Measurements from ENCODE around the gene SGCD.

The SGCD gene

GRCh38 chr5:156774273-156774672 lies 447.3 kb downstream of the SGCD start:
- no peak overlapping the region for H4K5ac ChIP-seq (ENCODE audit: low read length)
- no peak overlapping the region for H3K27ac ChIP-seq (ENCODE audit: low read depth, low read length)
- no peaks in the 10 kb centered on the region for H3K79me1 ChIP-seq (ENCODE audit: low read length)
- no peak overlapping the region for H2AK5ac ChIP-seq (ENCODE audit: low read length)
- H3K9ac ChIP-seq (ENCODE audit: low read length) = no peak overlapping the region
- no peak overlapping the region for H3K4me2 ChIP-seq (ENCODE audit: low read length)
- H2BK5ac ChIP-seq (ENCODE audit: low read length) = no peak overlapping the region
- no CpG with 5 or more reads among the region's 2 CpGs for WGBS (ENCODE audit: extremely low coverage, insufficient coverage, low lambda C conversion rate)
- H3K27me3 ChIP-seq (ENCODE audit: insufficient read depth, low read length, poor library complexity) = no peaks in the 10 kb centered on the region
- H3K36me3 ChIP-seq (ENCODE audit: control insufficient read depth, insufficient read depth, low read length) = no peaks in the 10 kb centered on the region
- no peak overlapping the region for H3K23ac ChIP-seq (ENCODE audit: low read length)
- no peak overlapping the region for H2BK120ac ChIP-seq (ENCODE audit: low read depth, low read length)
- H3K18ac ChIP-seq (ENCODE audit: low read length) = no peak overlapping the region
- DNase-seq = no peak
- no peak overlapping the region for H2BK15ac ChIP-seq (replicated peaks; ENCODE audit: low read depth)
- H3K79me2 ChIP-seq (ENCODE audit: control insufficient read depth, insufficient read depth, low read length) = no peaks in the 10 kb centered on the region
- no peak overlapping the region for H4K8ac ChIP-seq (ENCODE audit: low read depth, low read length)
- no peak overlapping the region for H3K4ac ChIP-seq (ENCODE audit: low read depth, low read length)
- H3K56ac ChIP-seq (ENCODE audit: low read length) = no peak overlapping the region
- no peak overlapping the region for H3K4me3 ChIP-seq (ENCODE audit: low read length)
- H3K4me1 ChIP-seq (ENCODE audit: control insufficient read depth, low read depth, low read length) = no peaks in the 10 kb centered on the region

GRCh38 chr5:156778139-156778706 lies 451.3 kb downstream of the SGCD start:
- DNase-seq = no peak
- Histone ChIP-seq H3K36me3 (ENCODE audit: control insufficient read depth, insufficient read depth, low read length) (no peaks in the 10 kb centered on the region), H3K4ac (ENCODE audit: low read depth, low read length) (no peak overlapping the region), H3K27ac (ENCODE audit: low read depth, low read length) (no peak overlapping the region), H2BK120ac (ENCODE audit: low read depth, low read length) (no peak overlapping the region), H4K5ac (ENCODE audit: low read length) (no peak overlapping the region), H3K18ac (ENCODE audit: low read length) (no peak overlapping the region), H3K4me2 (ENCODE audit: low read length) (no peak overlapping the region), H2BK5ac (ENCODE audit: low read length) (no peak overlapping the region), H3K9ac (ENCODE audit: low read length) (no peak overlapping the region), H2AK5ac (ENCODE audit: low read length) (no peak overlapping the region), H3K27me3 (ENCODE audit: insufficient read depth, low read length, poor library complexity) (no peaks in the 10 kb centered on the region), H3K79me1 (ENCODE audit: low read length) (no peaks in the 10 kb centered on the region), H3K4me3 (ENCODE audit: low read length) (no peak overlapping the region), H3K4me1 (ENCODE audit: control insufficient read depth, low read depth, low read length) (no peaks in the 10 kb centered on the region), H3K56ac (ENCODE audit: low read length) (no peak overlapping the region), H3K79me2 (ENCODE audit: control insufficient read depth, insufficient read depth, low read length) (no peaks in the 10 kb centered on the region), H4K8ac (ENCODE audit: low read depth, low read length) (no peak overlapping the region), H2BK15ac (replicated peaks; ENCODE audit: low read depth) (no peak overlapping the region), H3K23ac (ENCODE audit: low read length) (no peak overlapping the region)
- WGBS (ENCODE audit: extremely low coverage, insufficient coverage, low lambda C conversion rate) = no CpG with 5 or more reads among the region's 1 CpG

- no peak overlapping the region for H2BK5ac ChIP-seq (ENCODE audit: low read length)
- no peaks in the 10 kb centered on the region for H3K79me2 ChIP-seq (ENCODE audit: control insufficient read depth, insufficient read depth, low read length)
- no peaks in the 10 kb centered on the region for H3K36me3 ChIP-seq (ENCODE audit: control insufficient read depth, insufficient read depth, low read length)
- no CpG with 5 or more reads among the region's 2 CpGs for WGBS (ENCODE audit: extremely low coverage, insufficient coverage, low lambda C conversion rate)
- no peak overlapping the region for H3K27ac ChIP-seq (ENCODE audit: low read depth, low read length)
- H3K27me3 ChIP-seq (ENCODE audit: insufficient read depth, low read length, poor library complexity) = no peaks in the 10 kb centered on the region
- no peak overlapping the region for H3K4me2 ChIP-seq (ENCODE audit: low read length)
- H3K4me1 ChIP-seq (ENCODE audit: control insufficient read depth, low read depth, low read length) = no peaks in the 10 kb centered on the region
- no peak for DNase-seq
- no peak overlapping the region for H2BK120ac ChIP-seq (ENCODE audit: low read depth, low read length)
- H3K4me3 ChIP-seq (ENCODE audit: low read length) = no peak overlapping the region
- H2AK5ac ChIP-seq (ENCODE audit: low read length) = no peak overlapping the region
- no peak overlapping the region for H4K8ac ChIP-seq (ENCODE audit: low read depth, low read length)
- no peak overlapping the region for H4K5ac ChIP-seq (ENCODE audit: low read length)
- H3K79me1 ChIP-seq (ENCODE audit: low read length) = no peaks in the 10 kb centered on the region
- no peak overlapping the region for H2BK15ac ChIP-seq (replicated peaks; ENCODE audit: low read depth)
- no peak overlapping the region for H3K4ac ChIP-seq (ENCODE audit: low read depth, low read length)
- H3K18ac ChIP-seq (ENCODE audit: low read length) = no peak overlapping the region
- H3K23ac ChIP-seq (ENCODE audit: low read length) = no peak overlapping the region
- H3K9ac ChIP-seq (ENCODE audit: low read length) = no peak overlapping the region
- no peak overlapping the region for H3K56ac ChIP-seq (ENCODE audit: low read length)
Observed at GRCh38 chr5:156778752-156779151, 451.8 kb downstream of the SGCD start.

- WGBS (ENCODE audit: extremely low coverage, insufficient coverage, low lambda C conversion rate) = no CpG with 5 or more reads among the region's 4 CpGs
Observed at GRCh38 chr5:156779436-156779835, 452.5 kb downstream of the SGCD start.

GRCh38 chr5:156783092-156783491 lies 456.1 kb downstream of the SGCD start:
- H4K8ac ChIP-seq (ENCODE audit: low read depth, low read length) = no peak overlapping the region
- no peaks in the 10 kb centered on the region for H3K79me1 ChIP-seq (ENCODE audit: low read length)
- H3K4me3 ChIP-seq (ENCODE audit: low read length) = no peak overlapping the region
- H3K27me3 ChIP-seq (ENCODE audit: insufficient read depth, low read length, poor library complexity) = no peaks in the 10 kb centered on the region
- H2AK5ac ChIP-seq (ENCODE audit: low read length) = no peak overlapping the region
- H4K5ac ChIP-seq (ENCODE audit: low read length) = no peak overlapping the region
- H3K9ac ChIP-seq (ENCODE audit: low read length) = no peak overlapping the region
- H3K56ac ChIP-seq (ENCODE audit: low read length) = no peak overlapping the region
- H3K4me1 ChIP-seq (ENCODE audit: control insufficient read depth, low read depth, low read length) = no peaks in the 10 kb centered on the region
- no peak overlapping the region for H3K4me2 ChIP-seq (ENCODE audit: low read length)
- H3K23ac ChIP-seq (ENCODE audit: low read length) = no peak overlapping the region
- no peak overlapping the region for H3K27ac ChIP-seq (ENCODE audit: low read depth, low read length)
- H3K79me2 ChIP-seq (ENCODE audit: control insufficient read depth, insufficient read depth, low read length) = no peaks in the 10 kb centered on the region
- H2BK5ac ChIP-seq (ENCODE audit: low read length) = no peak overlapping the region
- H3K4ac ChIP-seq (ENCODE audit: low read depth, low read length) = no peak overlapping the region
- no peaks in the 10 kb centered on the region for H3K36me3 ChIP-seq (ENCODE audit: control insufficient read depth, insufficient read depth, low read length)
- no CpG with 5 or more reads among the region's 5 CpGs for WGBS (ENCODE audit: extremely low coverage, insufficient coverage, low lambda C conversion rate)
- no peak for DNase-seq
- H3K18ac ChIP-seq (ENCODE audit: low read length) = no peak overlapping the region
- H2BK15ac ChIP-seq (replicated peaks; ENCODE audit: low read depth) = no peak overlapping the region
- H2BK120ac ChIP-seq (ENCODE audit: low read depth, low read length) = no peak overlapping the region

More at GRCh38 chr5:156779436-156779835, 452.5 kb downstream of the SGCD start:
- no peak overlapping the region for H4K5ac ChIP-seq (ENCODE audit: low read length)
- H2BK5ac ChIP-seq (ENCODE audit: low read length) = no peak overlapping the region
- H3K4me3 ChIP-seq (ENCODE audit: low read length) = no peak overlapping the region
- no peak overlapping the region for H3K23ac ChIP-seq (ENCODE audit: low read length)
- no peak overlapping the region for H3K56ac ChIP-seq (ENCODE audit: low read length)
- H3K4ac ChIP-seq (ENCODE audit: low read depth, low read length) = no peak overlapping the region
- no peak overlapping the region for H2BK15ac ChIP-seq (replicated peaks; ENCODE audit: low read depth)
- no peak for DNase-seq
- H3K79me2 ChIP-seq (ENCODE audit: control insufficient read depth, insufficient read depth, low read length) = no peaks in the 10 kb centered on the region
- H4K8ac ChIP-seq (ENCODE audit: low read depth, low read length) = no peak overlapping the region
- H3K9ac ChIP-seq (ENCODE audit: low read length) = no peak overlapping the region
- no peak overlapping the region for H2AK5ac ChIP-seq (ENCODE audit: low read length)
- H3K18ac ChIP-seq (ENCODE audit: low read length) = no peak overlapping the region
- no peaks in the 10 kb centered on the region for H3K27me3 ChIP-seq (ENCODE audit: insufficient read depth, low read length, poor library complexity)
- no peak overlapping the region for H3K27ac ChIP-seq (ENCODE audit: low read depth, low read length)
- H3K4me2 ChIP-seq (ENCODE audit: low read length) = no peak overlapping the region
- H2BK120ac ChIP-seq (ENCODE audit: low read depth, low read length) = no peak overlapping the region
- H3K4me1 ChIP-seq (ENCODE audit: control insufficient read depth, low read depth, low read length) = no peaks in the 10 kb centered on the region
- H3K79me1 ChIP-seq (ENCODE audit: low read length) = no peaks in the 10 kb centered on the region
- no peaks in the 10 kb centered on the region for H3K36me3 ChIP-seq (ENCODE audit: control insufficient read depth, insufficient read depth, low read length)

- H2BK15ac ChIP-seq (replicated peaks; ENCODE audit: low read depth) = no peak overlapping the region
- H3K56ac ChIP-seq (ENCODE audit: low read length) = no peak overlapping the region
- no peak overlapping the region for H3K4me3 ChIP-seq (ENCODE audit: low read length)
- H3K27ac ChIP-seq (ENCODE audit: low read depth, low read length) = no peak overlapping the region
- H3K79me2 ChIP-seq (ENCODE audit: control insufficient read depth, insufficient read depth, low read length) = no peaks in the 10 kb centered on the region
- WGBS (ENCODE audit: extremely low coverage, insufficient coverage, low lambda C conversion rate) = no CpG with 5 or more reads among the region's 2 CpGs
- H3K79me1 ChIP-seq (ENCODE audit: low read length) = no peaks in the 10 kb centered on the region
- H3K4me2 ChIP-seq (ENCODE audit: low read length) = no peak overlapping the region
- H4K8ac ChIP-seq (ENCODE audit: low read depth, low read length) = no peak overlapping the region
- no peak overlapping the region for H3K23ac ChIP-seq (ENCODE audit: low read length)
- H2BK120ac ChIP-seq (ENCODE audit: low read depth, low read length) = no peak overlapping the region
- no peaks in the 10 kb centered on the region for H3K4me1 ChIP-seq (ENCODE audit: control insufficient read depth, low read depth, low read length)
- no peak for DNase-seq
- no peak overlapping the region for H3K18ac ChIP-seq (ENCODE audit: low read length)
- H3K36me3 ChIP-seq (ENCODE audit: control insufficient read depth, insufficient read depth, low read length) = no peaks in the 10 kb centered on the region
- H3K9ac ChIP-seq (ENCODE audit: low read length) = no peak overlapping the region
- no peak overlapping the region for H4K5ac ChIP-seq (ENCODE audit: low read length)
- no peak overlapping the region for H3K4ac ChIP-seq (ENCODE audit: low read depth, low read length)
- no peak overlapping the region for H2BK5ac ChIP-seq (ENCODE audit: low read length)
- no peak overlapping the region for H2AK5ac ChIP-seq (ENCODE audit: low read length)
- no peaks in the 10 kb centered on the region for H3K27me3 ChIP-seq (ENCODE audit: insufficient read depth, low read length, poor library complexity)
Observed at GRCh38 chr5:156794687-156795086, 467.7 kb downstream of the SGCD start.
